GM12864 (cell line): Measurements from ENCODE around the gene PPP3R1.

ENCODE experiments used
- DNase-seq: peaks from one replicate; pipeline ENCODE4 v3.0.0-alpha.2; 2011; ENCODE audit warnings: low read depth
- H3K4me3 ChIP-seq: 2 replicates; pipeline ENCODE4 v1.5.1; 2011; ENCODE audit warnings: mild to moderate bottlenecking, low read depth, low read length, control low read depth
- CTCF ChIP-seq: IDR thresholded peaks from 2 replicates; pipeline ENCODE4 v1.5.1; 2011; ENCODE audit warnings: low read depth, mild to moderate bottlenecking, moderate library complexity, low read length, control low read depth, inconsistent platforms; ENCODE audit errors: missing control alignments

The PPP3R1 gene

GRCh38 chr2:68225119-68225632 is 27.2 kb downstream of the PPP3R1 start:
- peak; percentile 53 for TF ChIP-seq CTCF
- H3K4me3 ChIP-seq = no peak overlapping the region
- DNase-seq = no peak

- no peak for TF ChIP-seq CTCF
- no peak overlapping the region for H3K4me3 ChIP-seq
- DNase-seq = no peak
Observed at GRCh38 chr2:68223419-68223818, 28.9 kb downstream of the PPP3R1 start.

GRCh38 chr2:68222287-68222686 is 30.0 kb downstream of the PPP3R1 start:
- no peak for TF ChIP-seq CTCF
- no peak overlapping the region for H3K4me3 ChIP-seq
- DNase-seq = no peak

- DNase-seq = no peak
- H3K4me3 ChIP-seq = no peak overlapping the region
- no peak for TF ChIP-seq CTCF
Observed at GRCh38 chr2:68218343-68218901, 33.9 kb downstream of the PPP3R1 start.

GRCh38 chr2:68217729-68218128 is 34.6 kb downstream of the PPP3R1 start:
- no peak for TF ChIP-seq CTCF
- H3K4me3 ChIP-seq = no peak overlapping the region
- DNase-seq = no peak

- H3K4me3 ChIP-seq = no peak overlapping the region
- DNase-seq = no peak
- TF ChIP-seq CTCF = no peak
Observed at GRCh38 chr2:68216454-68217310, 35.6 kb downstream of the PPP3R1 start.
